Measurements from ENCODE around the gene NCKIPSD.

NCKIPSD gene

DNA sequence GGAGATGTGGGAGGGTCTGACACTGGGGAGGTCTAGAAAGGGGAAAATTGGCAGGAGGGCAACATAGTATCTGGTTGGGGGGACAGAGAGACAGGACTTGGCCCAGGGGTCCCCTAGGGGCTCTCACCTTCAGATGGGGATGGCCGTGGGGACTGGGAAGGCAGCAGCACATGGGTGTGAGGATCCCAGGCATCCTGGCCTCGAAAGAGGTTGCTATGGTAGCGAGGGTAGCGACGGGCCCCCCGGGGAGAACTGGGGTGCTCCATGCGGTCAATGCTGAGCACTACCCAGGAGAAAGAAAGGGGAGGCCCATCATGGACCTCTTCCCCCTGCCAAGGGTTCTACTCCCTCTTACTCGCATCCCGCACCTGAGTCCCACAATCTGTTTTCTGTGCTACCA, 38.0 kb downstream of the NCKIPSD start:
- no peak for DNase-seq (ENCODE audit: low spot score)

DNA sequence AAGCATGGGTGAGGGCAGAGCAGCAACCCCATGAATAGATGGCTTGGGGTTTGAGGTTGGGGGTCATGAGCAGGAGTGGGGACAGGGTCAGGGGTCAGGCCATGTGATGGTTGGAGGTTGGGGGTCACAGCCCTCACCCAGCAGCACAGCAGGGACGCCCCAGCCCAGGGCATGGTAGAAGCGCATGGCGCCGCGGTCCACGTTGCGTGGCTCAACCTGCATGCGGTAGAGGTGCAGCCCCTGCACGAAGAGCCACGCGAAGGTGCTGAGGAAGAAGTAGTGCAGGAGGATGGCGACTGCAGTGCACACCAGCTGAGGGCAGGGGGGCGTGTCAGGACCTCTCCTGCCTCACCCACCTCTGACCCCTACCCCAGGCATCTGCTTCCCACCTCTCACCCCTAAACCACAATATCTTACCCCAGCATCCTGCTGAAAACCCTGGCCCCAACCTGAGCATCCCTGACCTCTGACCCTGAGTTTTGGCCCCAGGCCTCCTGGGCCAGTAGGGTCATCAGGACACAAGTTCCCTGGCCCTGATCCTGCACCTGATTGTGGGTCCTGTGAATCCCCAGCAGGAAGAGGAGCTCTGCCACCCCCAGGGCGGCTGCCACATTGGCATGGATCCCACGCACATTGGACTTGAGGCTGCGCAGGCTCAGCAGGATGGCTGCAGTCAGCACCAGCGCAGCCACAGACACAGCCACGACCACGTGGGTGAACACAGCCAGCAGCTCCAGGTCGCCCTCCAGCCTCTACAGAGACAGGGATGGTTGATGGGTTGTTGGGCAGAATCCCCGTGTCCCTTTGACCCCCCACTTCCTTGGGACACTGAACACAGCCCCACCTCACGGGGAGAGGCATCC, 40.6 kb downstream of the NCKIPSD start:
- DNase-seq (ENCODE audit: low spot score) = no peak

- DNase-seq (ENCODE audit: low spot score) = no peak
These were observed 43.1 kb downstream of the NCKIPSD start for GRCh38 chr3:48642605-48643004.

DNA sequence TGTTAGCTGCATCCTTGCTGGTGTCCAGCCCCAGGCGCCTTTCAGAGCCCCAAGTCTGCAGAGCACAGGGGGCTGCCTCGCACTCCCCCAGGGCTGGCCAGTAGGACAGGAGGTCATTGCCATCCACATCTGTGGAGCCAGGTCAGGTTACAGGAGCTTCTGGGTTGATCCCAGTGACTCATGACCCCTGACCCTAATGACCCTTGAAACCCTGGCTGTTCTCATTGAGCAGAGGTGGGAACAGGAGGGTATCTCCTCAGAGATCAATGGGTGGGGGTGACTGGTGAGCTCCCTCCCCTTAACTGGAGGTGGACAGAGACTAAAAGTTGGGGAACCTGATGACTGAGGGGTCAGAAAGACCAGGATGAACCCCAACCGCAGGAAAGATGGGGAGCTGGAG, 44.3 kb downstream of the NCKIPSD start:
- DNase-seq (ENCODE audit: low spot score) = no peak

DNA sequence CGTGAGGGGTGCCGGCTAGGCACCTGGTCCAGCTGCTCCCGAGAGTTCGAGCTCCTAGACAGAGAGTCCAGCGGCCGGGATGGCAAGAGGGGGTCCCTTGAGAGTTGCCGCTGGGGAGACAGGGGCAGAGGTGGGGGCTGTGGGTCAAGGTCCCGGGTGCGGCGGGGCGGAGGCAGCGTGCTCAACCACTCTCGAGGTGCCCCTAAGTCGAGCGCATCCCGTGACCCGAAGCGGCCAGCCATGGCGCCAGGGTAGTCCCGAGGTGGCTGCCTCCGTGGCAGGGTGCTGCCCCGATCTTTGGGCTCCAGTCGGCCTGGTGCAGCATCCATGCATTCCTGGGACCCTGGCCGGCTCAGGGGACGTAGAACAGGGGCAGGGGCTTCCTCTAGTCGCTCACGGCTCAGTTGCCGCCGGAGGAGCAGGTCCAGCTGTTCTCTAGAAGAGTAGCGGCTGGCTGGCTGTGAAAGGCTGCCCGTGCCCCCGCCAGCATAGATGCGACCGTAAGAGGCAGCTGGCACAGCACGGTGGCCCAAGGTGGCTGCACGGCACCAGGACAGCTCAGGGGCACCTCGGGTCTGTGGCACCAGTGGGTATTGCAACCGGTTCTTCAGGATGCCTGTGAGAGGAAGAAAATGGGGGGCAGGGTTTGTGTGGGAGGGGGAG, 45.6 kb downstream of the NCKIPSD start:
- DNase-seq (ENCODE audit: low spot score) = no peak

DNA sequence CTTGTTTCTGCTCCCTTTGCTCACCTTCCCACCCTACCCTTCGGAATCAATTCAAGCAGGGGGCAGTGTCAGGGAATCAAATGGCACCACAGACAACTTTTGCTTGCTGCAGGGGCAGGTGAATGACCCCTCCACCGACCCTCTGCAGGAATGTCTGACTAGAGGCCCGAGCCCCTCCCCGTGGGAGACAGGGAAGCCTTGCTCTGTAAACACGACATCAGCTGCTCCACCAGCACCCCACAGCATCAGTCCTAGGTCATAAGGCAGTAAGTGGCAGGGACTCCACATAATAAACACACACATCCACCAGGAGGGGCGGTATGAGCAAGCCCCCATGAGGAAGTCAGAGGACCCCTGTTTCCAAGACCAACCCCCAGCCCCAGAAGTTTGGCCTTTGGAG, 48.4 kb downstream of the NCKIPSD start:
- DNase-seq (ENCODE audit: low spot score) = no peak

DNA sequence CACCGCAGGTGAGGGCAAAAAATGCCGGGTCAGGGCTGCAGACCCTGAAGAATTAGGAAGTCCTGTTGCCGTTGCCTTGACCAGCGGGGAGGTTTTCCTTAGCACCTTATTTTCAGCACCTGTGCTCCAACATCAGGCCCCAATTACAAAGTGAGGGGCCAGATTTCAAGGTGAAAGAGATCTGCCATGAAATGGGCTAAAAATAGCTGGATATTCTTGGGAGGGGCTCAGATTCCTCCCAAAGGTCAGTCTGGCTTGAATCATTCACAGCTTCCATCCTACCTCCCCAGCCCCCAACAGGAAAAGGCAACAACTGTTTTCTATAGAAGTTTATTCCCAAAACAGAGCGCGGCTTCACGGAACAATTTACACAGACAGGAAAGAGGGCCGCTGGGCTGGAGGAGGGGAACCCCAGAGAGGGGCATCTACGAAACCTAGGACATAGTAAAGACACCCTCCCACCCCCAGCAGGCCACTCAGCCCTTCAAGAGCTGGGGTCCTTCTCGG, 49.5 kb downstream of the NCKIPSD start:
- DNase-seq (ENCODE audit: low spot score) = no peak

GRCh38 chr3:48635222-48636021, 50.3 kb downstream of the NCKIPSD start, which contains the start of gene SLC26A6:
Gene SLC26A6, minus strand, starts transcription at chr3:48635461. Its CDS starts 68 bp downstream, at chr3:48635393.
- DNase-seq (ENCODE audit: low spot score) = peak; percentile 95

DNA sequence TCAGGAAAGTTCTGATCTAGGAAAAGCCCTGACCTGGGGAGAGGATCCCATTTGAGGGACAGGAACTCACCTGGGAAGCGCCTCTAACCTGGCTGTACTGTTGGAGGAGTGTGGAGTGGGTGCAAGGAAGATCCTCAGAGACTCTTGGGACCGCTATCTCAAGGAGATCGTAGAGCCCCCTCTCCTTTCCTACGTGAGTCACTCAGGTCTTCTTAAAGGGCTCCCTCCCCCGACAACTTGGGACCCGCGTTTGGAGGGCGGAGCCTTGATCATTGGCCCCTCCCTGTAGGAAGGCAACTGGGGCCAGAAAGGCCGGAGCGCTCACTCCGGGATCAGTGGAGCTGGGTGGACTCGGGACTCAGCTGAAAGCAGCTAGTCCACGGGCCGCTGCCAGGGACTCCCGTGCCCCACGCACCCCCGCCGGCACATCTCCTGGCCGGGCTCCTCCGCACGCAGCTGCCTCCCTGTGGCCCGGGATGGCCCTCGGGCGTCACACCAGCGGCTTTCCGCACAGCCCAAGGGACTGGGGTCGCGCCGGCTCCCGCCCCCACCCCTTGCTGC, 51.0 kb downstream of the NCKIPSD start:
- peak; percentile 12 for DNase-seq (ENCODE audit: low spot score)

DNA sequence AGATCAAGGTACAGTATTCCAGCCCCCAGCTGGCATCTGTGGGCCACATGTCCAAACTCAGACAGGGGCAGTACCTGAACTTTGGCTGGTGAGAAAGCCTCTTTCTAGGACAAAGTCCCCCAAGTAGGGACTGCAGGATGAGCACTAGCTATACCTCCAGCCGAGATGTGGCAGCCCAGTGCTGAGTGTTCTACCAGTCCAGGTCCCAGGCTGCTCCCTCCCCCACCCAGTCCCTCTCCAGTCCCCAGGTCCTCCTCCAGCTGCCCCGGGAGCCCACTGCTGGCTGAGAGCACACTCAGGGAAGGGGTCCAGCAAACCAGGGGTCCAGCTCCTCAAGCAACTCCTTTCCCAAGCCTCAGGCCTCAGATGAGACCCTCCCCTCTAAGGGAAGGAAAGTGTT, 52.0 kb downstream of the NCKIPSD start:
- DNase-seq (ENCODE audit: low spot score) = no peak

DNA sequence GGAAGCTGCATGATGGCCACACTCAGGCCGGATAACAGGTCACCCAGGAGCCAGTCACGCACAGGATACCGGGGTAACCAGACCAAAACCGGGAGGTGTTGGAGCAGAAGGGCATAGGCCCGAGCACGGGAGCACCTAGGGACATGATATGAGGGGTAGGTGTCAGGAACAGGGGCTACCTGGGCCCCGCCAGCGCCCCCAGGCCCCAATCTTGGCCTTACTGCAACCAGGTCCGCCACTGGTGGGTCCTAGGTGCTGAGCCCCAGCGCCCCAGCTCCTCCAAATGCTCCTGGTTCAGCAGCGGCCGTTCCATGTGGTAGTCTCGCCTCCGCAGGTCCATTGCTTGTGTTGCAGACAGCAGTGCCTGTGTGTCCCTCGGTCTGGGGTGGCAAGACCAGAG, 52.5 kb downstream of the NCKIPSD start:
- DNase-seq (ENCODE audit: low spot score) = no peak

DNA sequence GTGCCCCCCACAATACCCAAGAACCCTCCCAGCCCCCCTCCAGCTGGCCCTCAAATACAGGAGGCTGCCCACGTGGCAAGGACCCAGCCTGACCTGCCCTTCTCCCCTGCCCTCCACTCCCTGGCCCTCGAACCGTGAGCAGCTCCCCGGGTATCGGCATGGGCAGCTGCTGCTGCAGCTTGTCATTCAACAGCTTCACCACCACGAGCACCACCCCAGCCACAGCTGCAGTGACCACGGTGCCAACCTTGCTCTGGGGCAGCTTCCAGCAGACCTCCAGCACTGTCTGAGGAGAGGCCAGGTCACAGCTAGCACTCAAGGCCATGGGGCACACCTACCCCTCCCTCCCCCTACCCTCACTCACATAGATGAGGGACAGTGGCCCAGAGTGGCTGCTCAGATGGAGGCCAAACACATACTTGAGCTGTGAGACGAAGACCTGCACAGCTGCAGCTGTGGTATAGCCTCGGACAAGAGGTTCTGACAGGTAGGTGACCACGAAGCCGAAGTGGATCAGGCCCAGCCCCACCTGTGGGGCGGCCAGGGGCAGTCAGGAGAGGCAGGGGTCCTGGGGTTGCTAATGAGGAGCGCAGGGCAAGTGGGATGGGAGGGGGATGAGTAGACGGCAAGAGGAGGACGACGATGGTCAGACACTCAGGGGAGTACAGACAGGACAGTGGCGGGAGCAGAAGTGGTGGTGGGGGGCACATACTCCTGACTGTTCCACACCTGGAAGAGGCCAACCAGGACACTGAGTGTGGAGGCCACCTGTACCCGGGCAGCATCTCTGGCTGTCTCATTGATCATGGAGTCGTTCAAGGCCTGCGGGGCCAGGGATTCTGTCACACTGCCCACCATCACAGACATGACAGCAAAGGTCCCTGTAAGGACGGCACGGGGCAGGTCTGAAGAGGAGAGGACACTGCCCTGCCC, 53.9 kb downstream of the NCKIPSD start:
- DNase-seq (ENCODE audit: low spot score) = no peak

GRCh38 chr3:48630833-48631232, 54.9 kb downstream of the NCKIPSD start:
- DNase-seq (ENCODE audit: low spot score) = no peak

- DNase-seq (ENCODE audit: low spot score) = no peak
These were observed 55.3 kb downstream of the NCKIPSD start for GRCh38 chr3:48630407-48630806.

DNA sequence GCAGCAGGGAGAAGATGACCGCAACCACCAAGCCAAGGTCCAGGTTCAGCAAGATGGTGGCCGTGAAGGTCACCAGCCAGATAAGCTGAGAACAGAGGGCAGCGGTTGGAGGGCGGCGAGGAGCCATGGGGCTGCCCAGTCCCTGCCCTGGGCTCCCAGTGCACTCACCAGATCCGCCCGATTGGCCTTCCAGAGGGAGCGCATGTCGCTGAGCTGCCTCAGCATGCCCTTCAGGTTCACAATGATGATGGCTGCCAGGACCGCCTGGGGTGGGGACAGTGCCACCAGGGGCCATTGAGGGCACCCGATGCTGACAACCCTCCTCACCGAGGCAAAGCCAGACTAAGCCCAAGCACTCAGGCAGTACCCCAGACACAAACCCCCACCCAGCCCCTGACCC, 55.8 kb downstream of the NCKIPSD start:
- DNase-seq (ENCODE audit: low spot score) = no peak

- DNase-seq (ENCODE audit: low spot score) = no peak
These were observed 57.3 kb downstream of the NCKIPSD start for GRCh38 chr3:48628277-48629017.

DNA sequence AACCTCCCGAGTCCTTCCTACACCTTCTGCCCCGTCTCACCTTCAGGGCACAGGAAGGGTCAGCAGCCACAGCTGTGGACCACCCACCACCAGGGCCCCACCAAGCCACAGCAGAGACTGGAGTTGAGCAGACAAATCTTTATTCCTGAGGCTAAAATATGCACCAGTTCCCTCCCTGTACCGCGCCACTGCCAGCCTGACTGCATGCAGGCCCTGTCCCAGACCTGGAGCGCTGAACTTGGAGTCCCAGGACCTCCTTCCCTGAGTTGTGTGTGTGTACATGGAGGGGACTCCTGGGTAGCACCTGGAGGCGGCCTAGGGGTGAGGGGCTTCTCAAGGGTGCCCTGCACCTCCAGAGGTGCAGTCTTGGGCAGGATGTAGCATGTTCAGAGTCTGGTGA, 60.1 kb downstream of the NCKIPSD start:
- no peak for DNase-seq (ENCODE audit: low spot score)

GRCh38 chr3:48624767-48625166, 60.9 kb downstream of the NCKIPSD start:
- no peak for DNase-seq (ENCODE audit: low spot score)

- DNase-seq (ENCODE audit: low spot score) = no peak
These were observed 61.7 kb downstream of the NCKIPSD start for GRCh38 chr3:48623851-48624547.
